Posterior cingulate gyrus (tissue), 11 donors: ENCODE measurements around the gene RARA.

Source experiments
- DNase-seq, 10 donors: peaks; one replicate each; pipeline versions ENCODE4 v3.0.0 to v3.0.0-alpha.2; 2020 to 2021; ENCODE audit warnings: mixed read lengths in 3 of 10
- intact Hi-C: fragments of 100-400 bp; cut with DNase I; formaldehyde crosslinking; loops from one replicate; pipeline ENCODE4 v1.15.1; 2023

The RARA gene

DNA sequence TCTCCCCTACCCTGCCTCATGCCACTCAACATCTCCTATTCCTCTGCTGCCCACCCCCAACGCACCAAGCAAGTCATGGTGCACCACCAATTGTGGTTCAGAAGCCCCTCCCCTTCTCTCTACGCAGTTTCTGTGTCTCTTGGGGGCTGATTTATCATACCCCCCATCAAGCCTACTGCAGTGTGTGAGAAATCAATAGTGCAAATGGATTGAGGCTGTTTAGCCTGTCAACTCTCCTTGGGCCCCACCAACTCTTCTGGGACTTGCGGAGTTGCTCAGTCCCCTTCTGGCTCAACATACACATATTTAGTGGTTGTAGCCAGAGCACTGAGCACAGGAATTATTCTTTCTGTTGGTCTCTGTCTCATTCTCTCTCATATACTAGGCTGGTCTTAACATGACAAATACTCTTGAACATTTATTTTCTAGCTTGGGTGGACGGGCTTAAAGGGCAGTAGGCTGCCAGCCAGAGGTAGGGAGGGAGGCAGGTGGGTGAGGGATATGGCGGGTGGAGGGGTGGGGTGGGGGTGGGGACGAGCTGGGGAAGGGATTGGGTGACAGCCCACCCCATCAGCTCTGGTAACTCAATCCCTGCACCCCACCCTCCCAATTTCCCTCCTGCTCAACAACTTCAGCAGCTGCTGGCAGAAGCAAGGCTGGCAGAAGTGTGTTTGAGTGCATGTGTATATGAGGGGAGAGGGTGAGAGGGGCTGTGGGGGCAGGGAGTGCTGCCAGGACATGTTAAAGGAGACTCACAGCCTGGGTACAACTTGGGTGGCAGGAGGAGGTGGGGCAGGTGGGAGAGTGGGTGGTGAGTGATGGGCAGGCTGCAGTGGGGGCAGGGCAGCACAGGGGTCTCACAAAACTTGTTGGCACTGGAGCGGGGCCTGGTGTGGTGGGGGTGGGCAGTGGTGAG lies 4.9 kb downstream of the RARA start:
- intact Hi-C loops, result no loop called here
- peak in 1 of 10 donors; percentile 62 for DNase-seq

DNA sequence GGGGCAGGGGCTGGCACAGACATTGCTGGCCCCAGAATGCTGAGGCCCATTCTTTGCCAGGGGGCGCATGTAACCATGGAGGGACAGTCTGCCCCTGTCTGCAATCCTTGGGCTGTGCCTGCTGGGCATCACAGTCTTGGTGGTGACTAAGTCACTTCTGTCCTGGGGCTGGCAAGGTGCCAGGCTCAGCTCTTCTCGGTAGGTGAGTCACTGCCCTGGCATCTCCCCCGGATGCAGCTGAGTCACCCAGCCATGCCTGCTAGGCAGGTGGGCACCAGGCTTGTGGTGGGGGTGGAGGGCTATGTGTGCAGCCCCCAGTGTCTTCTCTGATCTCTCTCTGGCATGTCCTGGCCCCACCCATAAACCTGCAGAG lies 5.6 kb downstream of the RARA start:
- DNase-seq, result peak in 9 of 10 donors; percentile 36 to 97 (median 78)
- intact Hi-C loops, result no loop called here

DNA sequence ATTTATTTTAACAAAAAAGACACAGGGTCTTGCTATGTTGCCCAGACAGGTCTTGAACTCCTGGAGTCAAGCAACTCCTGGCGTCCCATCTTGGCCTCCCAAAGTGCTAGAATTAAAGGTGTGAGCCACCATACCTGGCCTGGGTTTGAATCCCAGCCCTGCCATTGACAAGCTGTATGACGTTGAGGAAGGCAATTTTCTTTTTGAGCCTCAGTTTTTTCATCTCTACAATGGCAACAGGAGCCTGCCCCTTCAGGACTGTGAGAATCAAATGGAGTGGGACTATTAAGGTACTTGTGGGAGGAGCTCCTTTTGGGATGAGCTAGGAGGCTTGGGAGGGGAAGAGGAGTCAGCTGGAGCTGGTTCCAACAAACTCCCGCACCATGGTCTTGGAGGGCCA lies 6.2 kb downstream of the RARA start:
- DNase-seq, result no peak
- intact Hi-C loops, result no loop called here

GRCh38 chr17:40315678-40316570 lies 6.9 kb downstream of the RARA start:
- peak in 2 of 10 donors; percentile 11 to 77 for DNase-seq
- intact Hi-C loops, result no loop called here

- intact Hi-C loops, result no loop called here
- DNase-seq, result peak in 1 of 10 donors; percentile 84
Observed at GRCh38 chr17:40316571-40317344, 7.8 kb downstream of the RARA start.

DNA sequence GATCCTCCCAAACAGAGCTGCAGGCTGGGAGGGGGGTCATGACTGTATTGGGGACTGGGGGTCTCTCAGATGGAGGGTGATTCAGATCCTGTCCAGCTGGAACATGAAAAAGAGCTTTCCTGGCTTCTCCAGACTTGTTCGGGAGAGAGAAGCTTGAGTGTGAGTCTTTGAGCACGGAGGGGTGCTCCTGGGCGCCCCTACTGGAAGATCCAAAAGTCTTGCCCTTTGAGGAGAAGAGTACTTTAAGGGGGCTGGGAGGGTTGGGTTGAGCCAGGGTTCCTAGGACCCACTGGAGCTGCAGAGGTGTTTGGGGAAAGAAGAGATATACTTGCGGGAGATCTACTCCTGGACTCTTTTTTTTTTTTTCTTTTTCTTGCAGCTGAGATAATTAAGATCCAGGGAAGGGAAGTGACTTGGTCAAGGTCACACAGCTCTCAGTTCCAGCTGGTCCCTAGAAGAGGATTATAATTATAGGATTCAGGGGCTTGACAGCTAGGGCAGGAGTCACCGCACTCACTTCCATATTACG lies 8.4 kb downstream of the RARA start:
- DNase-seq, result no peak
- intact Hi-C loops, result no loop called here

GRCh38 chr17:40317880-40318829 lies 9.2 kb downstream of the RARA start:
- intact Hi-C loops, result no loop called here
- DNase-seq, result peak; percentile 83 to 99 (median 94)

- peak in 3 of 10 donors; percentile 14 to 69 (median 59) for DNase-seq
- intact Hi-C loops, result no loop called here
Observed at GRCh38 chr17:40318830-40319391, 9.9 kb downstream of the RARA start.

DNA sequence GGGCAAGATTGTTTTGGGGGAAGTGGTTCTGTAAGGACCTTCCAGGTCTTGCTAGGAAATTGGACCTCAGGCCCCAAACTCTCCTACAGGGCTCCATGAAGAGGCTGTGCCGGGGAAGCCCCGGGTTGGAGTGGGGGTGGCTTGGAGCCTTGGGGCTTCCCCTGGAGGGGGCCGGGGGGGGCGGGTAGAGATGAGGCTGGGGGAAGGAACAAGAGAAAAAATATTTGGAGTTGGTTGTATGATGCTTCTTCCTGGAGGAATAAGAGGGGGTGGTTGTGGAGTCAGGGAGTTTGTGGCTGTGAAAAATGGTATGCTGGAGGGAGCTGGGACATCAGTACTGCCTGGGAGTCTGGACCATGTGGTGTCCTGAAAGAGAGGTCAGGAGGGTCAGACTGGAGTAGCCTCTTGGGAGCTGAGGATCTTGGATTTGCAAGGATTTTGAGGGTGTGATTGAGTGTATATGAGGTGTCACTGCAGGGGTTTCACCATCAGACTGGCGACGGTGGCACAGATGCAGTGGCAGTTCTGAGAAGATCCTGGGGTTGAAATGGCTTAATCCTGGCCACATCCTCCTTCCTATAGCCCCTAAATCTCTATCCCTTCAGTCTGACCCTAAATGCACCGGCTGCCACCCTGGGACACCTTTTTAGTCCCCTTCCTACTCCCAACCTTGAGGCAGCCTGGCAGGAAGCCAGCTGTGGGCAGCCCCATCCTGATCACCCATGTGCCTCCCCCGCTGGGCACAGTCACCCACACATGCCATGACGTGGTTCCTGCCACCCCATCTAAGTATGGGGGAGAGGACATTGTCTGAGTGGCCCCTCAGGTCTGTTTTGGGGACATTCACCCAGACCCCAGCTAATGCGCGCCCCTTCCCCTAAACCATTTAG lies 10.9 kb downstream of the RARA start:
- peak in 3 of 10 donors; percentile 13 to 82 (median 61) for DNase-seq
- intact Hi-C loops, result no loop called here

- intact Hi-C loops, result no loop called here
- DNase-seq, result peak in 4 of 10 donors; percentile 44 to 90 (median 70)
Observed at GRCh38 chr17:40320756-40321523, 12.0 kb downstream of the RARA start.

DNA sequence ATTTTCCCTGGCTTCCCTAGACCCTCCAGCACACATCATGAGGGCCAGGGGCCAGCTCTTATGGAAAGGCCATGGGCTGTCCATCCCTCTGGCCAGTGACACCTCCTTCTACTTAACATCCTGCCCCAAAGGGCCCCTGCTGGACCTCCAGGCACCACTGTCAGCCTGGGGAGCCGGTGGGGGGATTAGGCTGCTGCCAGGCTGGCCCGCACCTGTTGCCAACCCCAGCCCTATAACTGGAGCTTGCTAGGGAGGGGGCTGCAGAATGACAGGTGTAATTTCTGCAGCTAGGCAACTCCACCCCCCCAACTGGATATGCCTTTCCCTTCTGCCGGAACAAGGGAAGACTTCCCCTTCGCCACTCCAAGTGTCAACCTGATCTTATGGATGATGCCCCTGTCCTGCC lies 12.5 kb downstream of the RARA start:
- intact Hi-C loops, result no loop called here
- DNase-seq, result peak in 1 of 10 donors; percentile 62

GRCh38 chr17:40321961-40322357 lies 13.0 kb downstream of the RARA start:
- intact Hi-C loops, result no loop called here
- peak in 4 of 10 donors; percentile 25 to 88 (median 86) for DNase-seq

GRCh38 chr17:40322358-40323315 lies 13.7 kb downstream of the RARA start:
- intact Hi-C loops, result no loop called here
- peak in 3 of 10 donors; percentile 63 to 84 (median 73) for DNase-seq

DNA sequence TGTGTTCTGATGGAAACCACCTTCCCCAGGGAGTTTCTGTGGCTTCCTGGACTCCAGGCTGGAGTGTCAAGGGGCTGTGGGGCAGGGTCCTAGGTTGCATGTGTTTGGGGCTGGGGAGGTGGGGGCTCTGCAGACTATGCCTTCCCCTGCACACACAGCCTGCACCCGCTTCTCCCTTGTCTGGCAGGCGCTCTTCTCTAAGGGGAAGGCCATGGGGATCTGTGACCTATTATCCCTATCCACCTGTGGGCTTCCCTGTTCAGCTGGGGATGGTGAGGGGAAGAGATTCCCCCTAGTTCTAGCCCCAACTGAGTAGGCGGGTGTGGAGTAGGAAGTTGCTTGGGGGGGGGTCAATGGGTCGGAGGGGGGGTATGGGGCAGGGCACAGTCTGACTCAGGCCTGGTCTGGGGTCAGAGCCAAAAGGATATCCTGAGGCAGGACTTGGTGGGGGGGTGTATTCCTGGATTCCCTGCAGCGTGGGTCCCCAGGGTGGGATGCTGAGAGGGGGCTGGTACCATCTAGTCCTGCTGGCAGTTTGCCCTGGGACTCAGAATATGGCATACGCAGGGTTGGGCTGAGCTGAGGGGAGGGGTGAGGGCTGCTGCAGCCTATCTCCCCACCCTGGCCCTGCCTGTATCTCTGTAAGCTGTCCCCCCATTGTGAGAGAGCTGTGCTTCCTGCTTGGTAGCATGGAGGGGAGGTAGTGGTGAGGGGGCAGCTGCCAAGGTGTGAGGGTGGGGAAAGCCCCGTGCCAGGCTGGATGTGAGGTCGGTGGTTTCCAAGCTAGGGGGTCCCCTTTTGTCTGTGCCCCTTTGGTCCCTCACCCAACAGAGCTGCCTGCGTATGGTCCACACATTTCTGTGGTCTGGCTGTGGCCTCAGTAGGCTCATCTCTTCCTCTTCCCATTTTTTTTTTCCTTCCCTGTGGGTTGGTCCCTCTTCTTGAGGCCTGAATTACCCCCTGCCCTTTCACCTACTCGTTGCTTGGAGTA lies 14.7 kb downstream of the RARA start:
- intact Hi-C loops, result no loop called here
- DNase-seq, result peak in 2 of 10 donors; percentile 49 to 55
